Inflammatory macrophage treated with lipopolysaccharide for 4 hours (primary cell): ENCODE data around the gene SATB1.

Experiments used
- DNase-seq: peaks from one replicate; pipeline ENCODE4 v3.0.0-alpha.2; 2020

SATB1 gene

GRCh38 chr3:18396428-18396827 lies 28.7 kb downstream of the SATB1 start:
- DNase-seq, result no peak

GRCh38 chr3:18394384-18394995 lies 30.6 kb downstream of the SATB1 start:
- DNase-seq, result no peak

DNA sequence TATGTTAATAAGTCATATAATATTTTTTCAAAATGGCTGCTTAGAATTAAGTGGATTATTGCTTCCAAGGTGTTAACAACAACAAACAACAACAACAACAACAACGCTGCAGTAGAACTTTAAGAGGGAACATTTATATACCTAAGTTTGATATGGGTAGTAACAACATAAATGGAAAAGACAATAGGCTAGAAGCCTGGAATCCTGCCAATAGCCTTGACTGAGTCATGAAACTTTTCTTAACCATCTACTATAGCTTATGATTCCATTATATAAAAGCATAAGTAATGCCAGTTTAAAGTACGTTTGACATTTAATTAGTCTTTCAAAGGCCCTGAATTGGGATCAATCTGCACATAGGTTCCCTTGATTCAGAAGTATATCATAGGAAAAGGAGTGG lies 31.2 kb downstream of the SATB1 start:
- no peak for DNase-seq

DNA sequence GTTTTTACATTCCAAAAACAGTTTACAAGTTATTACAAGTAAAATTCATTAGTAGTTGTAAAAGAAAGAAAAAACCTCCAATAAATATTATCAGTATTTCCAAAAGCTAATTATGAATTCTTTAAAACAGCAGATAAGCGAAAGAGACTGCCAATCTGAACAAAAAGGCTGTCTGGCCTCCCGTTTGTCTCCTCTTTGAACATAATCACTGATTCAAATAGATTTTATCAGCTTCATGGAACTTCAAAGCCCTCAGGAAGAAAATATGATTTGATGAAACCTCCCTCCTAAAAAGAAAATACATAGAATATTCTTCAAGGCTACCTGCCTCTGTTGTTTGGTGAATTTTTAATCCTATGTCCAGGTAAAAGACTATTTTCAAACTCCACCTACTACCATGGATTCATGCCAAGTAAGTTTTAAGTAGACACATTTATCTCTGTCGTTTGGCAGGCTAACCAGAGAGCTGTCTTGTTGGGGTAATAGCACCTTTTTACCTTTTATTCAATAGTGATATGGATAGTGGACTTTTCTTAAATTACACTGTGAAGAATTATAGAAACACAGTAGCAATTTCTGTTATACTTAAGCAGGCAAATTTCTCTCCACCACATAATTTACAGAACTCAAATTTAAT lies 35.0 kb downstream of the SATB1 start:
- DNase-seq, result no peak

- peak; percentile 31 for DNase-seq
Measured at GRCh38 chr3:18389108-18389733, 35.9 kb downstream of the SATB1 start.

- DNase-seq, result no peak
Measured at GRCh38 chr3:18386274-18386890, 38.8 kb downstream of the SATB1 start.

DNA sequence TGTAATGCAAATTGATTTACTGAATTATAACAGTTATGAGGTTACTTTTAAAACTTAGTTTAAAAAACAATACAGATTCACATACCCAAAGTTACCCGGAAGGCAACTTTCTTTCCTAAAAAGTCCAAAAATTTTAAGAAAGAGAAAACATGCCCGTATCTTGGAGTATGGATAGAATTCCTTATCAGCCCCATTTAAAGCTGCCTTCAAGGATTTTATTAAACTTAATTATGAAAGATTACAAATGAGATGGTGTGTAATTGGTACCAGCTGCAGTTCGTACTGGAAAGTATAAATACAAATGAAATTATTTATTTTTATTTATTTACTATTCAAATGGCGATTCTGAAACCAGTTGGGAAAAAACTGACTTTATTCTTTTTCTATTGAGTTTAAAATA lies 39.4 kb downstream of the SATB1 start:
- no peak for DNase-seq

GRCh38 chr3:18382760-18383369 lies 42.3 kb downstream of the SATB1 start:
- DNase-seq, result no peak

DNA sequence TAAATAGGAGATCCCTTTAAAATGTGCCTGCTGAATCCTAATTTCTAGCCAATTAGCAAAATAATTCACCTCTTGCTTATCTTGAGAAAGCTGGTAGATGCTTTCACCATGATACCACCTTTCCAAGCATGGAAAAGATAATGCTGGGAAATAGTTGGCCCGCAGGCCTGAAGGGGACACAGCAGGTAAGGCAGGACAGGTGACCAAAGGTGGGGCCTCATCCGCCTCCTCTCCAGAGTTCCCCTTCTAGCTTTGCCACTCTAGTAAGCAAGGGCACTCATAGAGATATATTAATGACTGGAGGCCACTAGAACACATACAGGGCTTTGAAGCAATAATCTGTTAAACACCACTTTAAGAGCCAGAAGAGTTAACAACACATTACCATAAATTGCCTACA lies 45.5 kb downstream of the SATB1 start:
- DNase-seq, result no peak

DNA sequence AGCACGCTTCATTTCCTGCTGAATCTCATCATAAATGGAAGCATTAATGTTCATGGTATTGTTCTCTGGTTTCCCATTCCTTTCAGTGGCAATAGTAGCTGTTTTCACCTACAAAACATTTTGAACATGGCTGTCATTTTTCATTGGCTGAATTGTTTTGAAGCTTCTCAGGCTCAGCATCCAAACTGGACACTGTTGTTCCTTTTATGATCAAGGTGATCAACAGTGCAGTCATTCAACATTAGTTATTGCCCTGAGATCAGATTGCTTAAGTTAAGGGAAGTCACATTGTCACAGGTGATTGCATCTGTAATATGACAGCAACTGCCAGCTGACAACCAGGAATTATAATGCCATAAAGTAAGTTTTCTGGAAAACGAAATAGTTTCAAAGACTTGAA lies 46.9 kb downstream of the SATB1 start:
- DNase-seq, result no peak

DNA sequence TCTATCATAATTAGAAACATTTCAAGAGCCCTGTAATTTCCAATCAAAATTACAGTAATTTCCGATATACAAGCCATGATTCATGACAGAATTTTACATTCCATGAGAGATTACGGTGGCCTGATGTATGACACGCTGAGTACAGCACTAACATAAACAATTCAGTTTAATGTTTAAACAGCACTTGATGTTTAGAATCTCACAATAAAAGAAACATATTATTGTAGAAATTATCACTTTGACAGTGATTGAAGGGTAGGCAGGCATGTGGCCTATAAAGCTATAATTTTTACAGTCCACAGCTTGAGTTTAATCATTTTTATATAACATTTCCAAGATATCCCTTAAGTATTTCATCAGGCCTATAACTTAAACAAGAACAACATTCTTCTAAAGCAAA lies 48.5 kb downstream of the SATB1 start:
- DNase-seq, result no peak

GRCh38 chr3:18372786-18373405 lies 52.2 kb downstream of the SATB1 start:
- no peak for DNase-seq

DNA sequence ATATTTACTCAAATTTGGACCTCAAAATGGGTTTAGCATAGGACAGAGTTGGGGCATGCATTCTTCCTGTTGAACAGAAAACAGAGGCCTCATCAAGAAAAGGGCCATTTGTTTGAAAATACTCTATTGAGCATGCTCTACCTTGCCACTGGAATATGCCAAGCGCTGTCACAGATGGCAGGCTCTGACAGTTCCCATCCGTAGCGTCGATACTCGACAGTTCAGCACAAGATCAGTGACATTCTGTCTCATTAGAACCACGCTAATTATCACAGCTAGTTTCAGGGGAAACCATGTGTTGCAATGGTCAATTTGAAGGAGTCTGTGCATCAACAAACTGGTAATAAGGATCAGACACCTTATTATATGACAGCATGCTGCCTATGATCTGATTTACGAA lies 54.5 kb downstream of the SATB1 start:
- no peak for DNase-seq

DNA sequence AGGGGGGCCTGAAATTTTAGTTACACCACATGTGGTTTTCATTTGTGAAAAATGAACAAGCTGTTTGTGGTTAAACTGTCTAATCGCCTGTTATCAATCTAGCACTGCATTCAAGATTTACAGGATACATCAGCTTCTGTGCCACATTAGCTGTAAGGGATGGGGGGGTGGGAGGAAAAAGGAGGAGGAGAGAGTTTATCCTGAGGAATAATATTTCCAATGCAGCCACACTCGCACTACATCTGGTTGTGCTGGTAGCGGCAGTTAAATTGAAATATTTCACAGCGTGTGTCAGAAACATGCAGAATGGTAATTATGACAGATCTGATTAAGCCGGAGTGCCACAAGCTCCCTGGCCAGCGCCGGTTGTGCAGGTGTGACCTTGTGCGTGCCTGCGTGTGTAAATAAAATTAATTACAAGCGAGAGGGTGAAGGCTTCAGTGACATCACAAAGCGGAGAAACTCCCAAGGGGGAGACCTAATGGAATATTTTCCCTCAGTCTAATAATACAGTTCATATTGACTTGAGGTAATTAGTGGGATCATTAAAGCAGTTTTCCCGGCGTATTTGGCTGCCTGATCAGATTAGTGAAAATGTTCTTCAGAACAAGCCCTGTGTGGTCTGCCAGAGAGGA lies 55.5 kb downstream of the SATB1 start:
- DNase-seq, result no peak

GRCh38 chr3:18366258-18366657 lies 58.9 kb downstream of the SATB1 start:
- DNase-seq, result no peak

GRCh38 chr3:18363338-18363737 lies 61.8 kb downstream of the SATB1 start:
- DNase-seq, result no peak

- DNase-seq, result no peak
Measured at GRCh38 chr3:18357747-18358146, 67.4 kb downstream of the SATB1 start.

- no peak for DNase-seq
Measured at GRCh38 chr3:18355832-18356231, 69.3 kb downstream of the SATB1 start.

DNA sequence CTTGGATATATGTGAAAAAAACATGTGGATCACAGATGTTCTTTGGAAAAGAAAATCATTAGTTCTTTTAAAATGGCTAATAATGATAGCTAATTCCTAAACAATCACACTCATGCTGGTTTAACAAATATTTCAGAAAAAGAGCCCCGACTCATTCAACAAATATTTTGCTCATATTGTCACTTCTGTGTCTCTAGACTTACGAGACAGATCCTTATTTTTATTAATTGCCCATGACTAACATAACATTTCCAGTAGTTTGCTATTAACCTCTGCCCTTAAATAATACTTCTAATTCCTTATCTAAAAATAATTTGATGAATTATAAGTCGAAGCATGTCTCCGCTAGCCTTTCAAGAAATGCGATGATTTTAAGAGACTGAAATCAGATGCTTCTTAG lies 70.4 kb downstream of the SATB1 start:
- no peak for DNase-seq

- DNase-seq, result peak; percentile 23
Measured at GRCh38 chr3:18351823-18352744, 73.1 kb downstream of the SATB1 start.

GRCh38 chr3:18351069-18351628 lies 74.0 kb downstream of the SATB1 start:
- DNase-seq, result no peak
